Fibroblast of the aortic adventitia (primary cell): Measurements from ENCODE around the gene BBOX1. TPM values are rescaled to one million over a fixed set of nuclear protein-coding genes. Genes with fewer than 3 reads are reported as not detected.
"Not testable (repeated sequence)": the region's sequence is repeated elsewhere in the genome, so short reads cannot be mapped to it uniquely, and the experiment has no call there.

ENCODE experiments used
- DNase-seq: peaks from one replicate; pipeline ENCODE4 v3.0.0-alpha.2; 2010; ENCODE audit warnings: low read depth
- H3K4me3 ChIP-seq: 2 replicates; pipeline ENCODE4 v1.5.1; 2011; ENCODE audit warnings: low read depth, mild to moderate bottlenecking, control low read depth, low read length, moderate library complexity
- total RNA-seq: library from RNA; depleted of rRNA; stranded (reverse); fragments of >200 nt; gene quantifications from 2 replicates; pipeline ENCODE4 v1.2.3, GENCODE V29; 2012; ENCODE audit warnings: low replicate concordance
- TF ChIP-seq, protein P1 (sequence below): IDR thresholded peaks from 2 replicates; pipeline ENCODE4 v1.5.1; 2011; ENCODE audit warnings: mild to moderate bottlenecking, low read length, control low read depth, inconsistent platforms; ENCODE audit not compliant: insufficient read depth

Gene BBOX1, protein sequence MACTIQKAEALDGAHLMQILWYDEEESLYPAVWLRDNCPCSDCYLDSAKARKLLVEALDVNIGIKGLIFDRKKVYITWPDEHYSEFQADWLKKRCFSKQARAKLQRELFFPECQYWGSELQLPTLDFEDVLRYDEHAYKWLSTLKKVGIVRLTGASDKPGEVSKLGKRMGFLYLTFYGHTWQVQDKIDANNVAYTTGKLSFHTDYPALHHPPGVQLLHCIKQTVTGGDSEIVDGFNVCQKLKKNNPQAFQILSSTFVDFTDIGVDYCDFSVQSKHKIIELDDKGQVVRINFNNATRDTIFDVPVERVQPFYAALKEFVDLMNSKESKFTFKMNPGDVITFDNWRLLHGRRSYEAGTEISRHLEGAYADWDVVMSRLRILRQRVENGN
- not detected in 2 replicates for total RNA-seq

DNA sequence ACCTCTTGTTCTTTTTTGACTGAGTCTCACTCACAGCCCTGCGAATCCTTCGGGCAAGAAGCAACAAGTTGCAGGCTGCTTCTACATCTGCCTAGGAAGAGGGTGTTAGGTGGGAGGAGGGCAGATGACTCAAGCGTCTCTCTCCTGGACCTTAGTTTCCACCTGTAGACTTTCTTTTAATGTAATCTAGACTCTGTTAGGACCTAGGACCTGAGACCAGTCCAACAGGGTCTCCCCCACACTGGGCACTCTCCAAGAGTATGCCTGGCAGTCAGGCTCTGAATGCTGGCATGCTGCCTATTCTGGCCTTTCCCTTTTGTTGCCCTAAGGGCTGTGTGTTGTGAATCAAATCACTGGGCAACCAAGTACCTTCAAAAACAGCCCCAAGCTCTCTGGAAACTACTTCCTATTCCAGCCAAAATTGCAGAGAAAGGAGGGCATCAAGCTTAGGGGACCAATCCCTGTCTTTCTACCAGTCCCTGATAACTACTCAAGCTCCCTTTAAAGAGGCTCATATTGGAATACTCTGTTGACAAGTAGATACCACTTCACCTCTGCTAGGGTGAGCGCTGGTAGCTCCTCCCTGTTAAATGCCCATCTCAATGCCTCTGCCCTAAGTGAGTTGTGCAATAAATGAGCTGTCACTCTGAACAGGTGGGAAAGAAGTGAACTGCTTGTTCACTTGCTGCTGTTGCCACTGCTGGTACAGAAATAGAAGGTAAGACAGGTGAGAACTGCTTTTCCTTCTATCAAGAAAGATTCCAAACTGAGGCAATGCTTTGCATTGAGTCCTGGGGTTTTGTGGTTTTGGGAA, at the start of gene BBOX1:
BBOX1 (plus strand) TSS at position 514 of the 814 bp plus-strand sequence. CDS start 14,616 bp downstream, outside the sequence.
- no peak for DNase-seq
- TF ChIP-seq, protein P1, sequence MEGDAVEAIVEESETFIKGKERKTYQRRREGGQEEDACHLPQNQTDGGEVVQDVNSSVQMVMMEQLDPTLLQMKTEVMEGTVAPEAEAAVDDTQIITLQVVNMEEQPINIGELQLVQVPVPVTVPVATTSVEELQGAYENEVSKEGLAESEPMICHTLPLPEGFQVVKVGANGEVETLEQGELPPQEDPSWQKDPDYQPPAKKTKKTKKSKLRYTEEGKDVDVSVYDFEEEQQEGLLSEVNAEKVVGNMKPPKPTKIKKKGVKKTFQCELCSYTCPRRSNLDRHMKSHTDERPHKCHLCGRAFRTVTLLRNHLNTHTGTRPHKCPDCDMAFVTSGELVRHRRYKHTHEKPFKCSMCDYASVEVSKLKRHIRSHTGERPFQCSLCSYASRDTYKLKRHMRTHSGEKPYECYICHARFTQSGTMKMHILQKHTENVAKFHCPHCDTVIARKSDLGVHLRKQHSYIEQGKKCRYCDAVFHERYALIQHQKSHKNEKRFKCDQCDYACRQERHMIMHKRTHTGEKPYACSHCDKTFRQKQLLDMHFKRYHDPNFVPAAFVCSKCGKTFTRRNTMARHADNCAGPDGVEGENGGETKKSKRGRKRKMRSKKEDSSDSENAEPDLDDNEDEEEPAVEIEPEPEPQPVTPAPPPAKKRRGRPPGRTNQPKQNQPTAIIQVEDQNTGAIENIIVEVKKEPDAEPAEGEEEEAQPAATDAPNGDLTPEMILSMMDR, result no peak
- no peak within 1 kb of the TSS for H3K4me3 ChIP-seq

- TF ChIP-seq, protein P1, result no peak
- DNase-seq, result peak; percentile 96
- H3K4me3 ChIP-seq, result no peak overlapping the region
Observed at GRCh38 chr11:26992031-26992541, 48.5 kb upstream of the BBOX1 start.

DNA sequence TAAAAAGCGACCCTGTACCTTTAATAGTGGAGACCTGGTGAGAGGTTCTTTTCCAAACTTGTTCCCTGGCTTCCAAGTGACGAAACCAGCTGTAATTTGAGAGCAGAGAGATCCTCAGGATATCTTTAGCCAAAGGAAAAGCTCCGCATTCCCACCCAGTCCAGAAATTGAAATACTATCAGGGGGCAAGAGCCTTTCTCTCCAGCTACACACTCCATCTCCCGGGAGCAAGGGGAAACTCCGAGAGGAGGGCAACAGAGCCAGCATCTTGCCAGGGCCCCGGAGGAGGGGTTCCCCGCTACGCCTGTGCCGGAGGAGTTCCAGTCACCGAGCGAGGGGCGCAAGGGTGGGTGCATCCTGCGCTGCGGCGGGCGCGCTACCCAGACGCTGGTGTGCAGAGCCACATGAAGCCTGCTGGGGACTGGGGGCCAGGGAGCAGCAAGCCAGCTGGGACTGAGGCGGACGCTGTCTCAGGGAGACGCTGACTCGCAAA, 46.6 kb upstream of the BBOX1 start, which contains the start of gene FIBIN:
FIBIN (plus strand) TSS at position 148 of the 493 bp plus-strand sequence. CDS start 415 bp downstream, outside the sequence.
- TF ChIP-seq, protein P1, result peak; percentile 15
- H3K4me3 ChIP-seq, result peak within 1 kb of the TSS; percentile 90
- DNase-seq, result peak; percentile 89

- no peak for DNase-seq
- H3K4me3 ChIP-seq, result peak overlapping the region; percentile 90
- TF ChIP-seq, protein P1, result peak; percentile 11
Observed at GRCh38 chr11:26994631-26995095, 46.0 kb upstream of the BBOX1 start.

- TF ChIP-seq, protein P1, result no peak
- peak overlapping the region; percentile 90 for H3K4me3 ChIP-seq
- DNase-seq, result peak; percentile 41
Observed at GRCh38 chr11:26995701-26996460, 44.7 kb upstream of the BBOX1 start.

GRCh38 chr11:26997378-26997777, 43.2 kb upstream of the BBOX1 start:
- no peak for DNase-seq
- TF ChIP-seq, protein P1, result no peak
- H3K4me3 ChIP-seq, result peak overlapping the region; percentile 2

- H3K4me3 ChIP-seq, result not testable (repeated sequence)
- peak; percentile 81 for DNase-seq
Observed at GRCh38 chr11:27001136-27001730, 39.4 kb upstream of the BBOX1 start.
